NCI-H526 (cell line): ENCODE data around the gene NEGR1.

Experiments
- DNase-seq, 2 experiments: peaks; one replicate each; lab custom pipeline; 2025; lab: John Stamatoyannopoulos, UW

Gene NEGR1

GRCh38 chr1:71357708-71358107 lies 924.6 kb downstream of the NEGR1 start:
- DNase-seq = no peak

- DNase-seq = no peak
These were observed 930.9 kb downstream of the NEGR1 start for GRCh38 chr1:71351438-71351837.

GRCh38 chr1:71350805-71351204 lies 931.5 kb downstream of the NEGR1 start:
- no peak for DNase-seq

GRCh38 chr1:71350330-71350729 lies 932.0 kb downstream of the NEGR1 start:
- no peak for DNase-seq
